Spleen (tissue), 11 donors: ENCODE results near the gene INPP4B. TPM values are rescaled to one million over a fixed set of nuclear protein-coding genes. Genes with fewer than 3 reads are reported as not detected.

Experiments
- DNase-seq: peaks from one replicate; pipeline ENCODE4 v3.0.0-alpha.2; 2020
- H3K27ac ChIP-seq, 8 donors: fragments of 200-600 bp; sonication (generic) in 7 of 8; 1 replicate in 4 of 8; 2 replicates in 4 of 8; pipeline versions ENCODE4 v1.5.0 to v1.8.0; 2016 to 2021; ENCODE audit warnings: inconsistent platforms in 4 of 8, mild to moderate bottlenecking in 4 of 8, moderate library complexity in 1 of 8
- H3K27me3 ChIP-seq, 7 donors: fragments of 200-600 bp; sonication (generic) in 6 of 7; replicated peaks in 1 of 7; 1 replicate in 4 of 7; 2 replicates in 3 of 7; pipeline versions ENCODE4 v1.5.0 to v1.8.0; 2016 to 2021; ENCODE audit warnings: inconsistent platforms in 3 of 7, mild to moderate bottlenecking in 1 of 7
- H3K36me3 ChIP-seq, 6 donors: fragments of 200-600 bp; sonication (generic) in 5 of 6; 1 replicate in 4 of 6; 2 replicates in 2 of 6; pipeline versions ENCODE4 v1.5.0 to v1.8.0; 2016 to 2021; ENCODE audit warnings: inconsistent platforms in 2 of 6
- H3K4me1 ChIP-seq, 6 donors: fragments of 200-600 bp; sonication (generic) in 5 of 6; 1 replicate in 3 of 6; 2 replicates in 3 of 6; pipeline versions ENCODE4 v1.5.0 to v1.8.0; 2016 to 2021; ENCODE audit warnings: inconsistent platforms in 3 of 6
- H3K4me3 ChIP-seq, 8 donors: fragments of 200-600 bp; sonication (generic) in 7 of 8; 1 replicate in 4 of 8; 2 replicates in 4 of 8; pipeline versions ENCODE4 v1.5.0 to v1.8.0; 2016 to 2021; ENCODE audit warnings: inconsistent platforms in 4 of 8, mild to moderate bottlenecking in 4 of 8, moderate library complexity in 2 of 8
- H3K9me3 ChIP-seq, 8 donors: fragments of 200-600 bp; sonication (generic) in 7 of 8; 1 replicate in 4 of 8; 2 replicates in 4 of 8; pipeline versions ENCODE4 v1.5.0 to v1.8.0; 2016 to 2021; ENCODE audit warnings: inconsistent platforms in 4 of 8
- CTCF ChIP-seq, 11 experiments: fragments of 200-600 bp in 7 of 11; fragments of 450-650 bp in 4 of 11; sonication (generic) in 4 of 11; IDR thresholded peaks in 8 of 11; conservative IDR thresholded peaks in 3 of 11; 1 replicate in 7 of 11; 2 replicates in 4 of 11; pipeline versions ENCODE4 v1.4.0 to v1.8.0; 2016 to 2021; ENCODE audit warnings: antibody characterized with exemption in 11 of 11, inconsistent platforms in 4 of 11, mild to moderate bottlenecking in 1 of 11
- POLR2A ChIP-seq, 3 donors: fragments of 450-650 bp; IDR thresholded peaks; one replicate each; pipeline ENCODE4 v1.5.1; 2017; ENCODE audit warnings: antibody characterized with exemption in 3 of 3, mild to moderate bottlenecking in 1 of 3
- POLR2AphosphoS5 ChIP-seq, 3 donors: sonication (generic); formaldehyde crosslinking; IDR thresholded peaks; one replicate each; pipeline ENCODE4 v1.5.1; 2017; ENCODE audit warnings: antibody characterized with exemption in 3 of 3
- WGBS, 5 donors: extraction: QIAGEN DNeasy Blood & Tissue Kit in 3 of 5; methylation state at CpG; one replicate each; pipeline versions ENCODE4 v1.1.5 to v1.1.7; 2013 to 2018; 5-methylcytosine and 5-hydroxymethylcytosine counted together
- intact Hi-C: fragments of 100-400 bp; cut with DNase I; formaldehyde crosslinking; loops from one replicate; pipeline ENCODE4 v1.15.0; 2023; ENCODE audit warnings: low total_unique reads
- polyA plus RNA-seq, 3 donors: library from polyadenylated mRNA; stranded (reverse); fragments of 200-250 nt; gene quantifications; one replicate each; pipeline ENCODE4 v1.2.1, GENCODE V29; 2013
- total RNA-seq, 7 donors: library from RNA; depleted of rRNA in 3 of 7; stranded (reverse); fragments of >200 nt in 3 of 7; fragmentation: NEBNext Ultra II Directional in 4 of 7; extraction: Animal tissue kit (Norgen Biotek cat#: 25700) in 4 of 7; gene quantifications; one replicate each; pipeline versions ENCODE4 v1.1.0 to v1.2.1, GENCODE V29; 2016 to 2021
- donor health status: healthy with polysubstance abuse.
- donor health status: DM: no; HTN: no; CAD: no; lungs with moderate emphysema.
- donor health status: DM: no; HTN: no; CAD: no.
- donor health status: Bipolar disorder and iron deficiency.
- donor health status: healthy.
- donor health status: DM: no; HTN: no; CAD: no.
- donor health status: DM: yes; HTN: yes; CAD: no.

Gene INPP4B
- total and polyA plus RNA-seq, 10 donors, result 0.78 to 31.6 (median 26.8) TPM

GRCh38 chr4:142365391-142365790 is 480.7 kb downstream of the INPP4B start:
- Histone ChIP-seq H3K36me3 (no peaks in the 10 kb centered on the region), H3K27me3 (no peaks in the 10 kb centered on the region), H3K27ac (no peak overlapping the region), H3K4me3 (no peak overlapping the region), H3K9me3 (no peaks in the 10 kb centered on the region), H3K4me1 (peaks cover 5 to 28% (median 12%) of the 10 kb centered on the region in 6 donors)
- intact Hi-C loops, result no loop called here
- 80 to 86% (median 83%) methylated on average over 1 of the region's 1 CpG for whole genome bisulfite sequencing, 5 donors
- DNase-seq, result no peak
- TF ChIP-seq CTCF (IDR thresholded peaks at IDR 0.05 in 8 of 11, conservative IDR thresholded peaks at IDR 0.05 in 3 of 11) (no peak), POLR2A (IDR thresholded peaks at IDR 0.05) (no peak), POLR2AphosphoS5 (IDR thresholded peaks at IDR 0.05) (no peak)

DNA sequence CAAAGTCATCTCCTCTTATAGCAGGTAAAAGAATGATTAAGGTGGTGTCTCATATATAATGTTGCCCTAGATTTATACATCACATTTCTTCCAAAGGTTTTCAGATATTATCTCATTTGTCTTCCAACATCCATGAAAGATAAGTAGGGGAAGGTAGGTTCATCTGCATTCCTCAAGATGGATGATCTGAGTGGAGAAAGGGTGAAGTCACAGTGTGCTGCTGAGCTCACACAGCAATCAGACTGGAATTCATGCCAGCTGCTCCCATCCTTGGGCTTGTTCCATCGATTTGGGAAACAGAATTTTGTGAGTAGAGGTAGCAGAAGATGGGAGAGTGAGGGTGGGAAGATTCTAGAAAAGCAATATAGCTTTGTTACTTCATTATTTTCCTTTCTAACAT is 482.4 kb downstream of the INPP4B start:
- TF ChIP-seq POLR2A (IDR thresholded peaks at IDR 0.05), result no peak
- TF ChIP-seq POLR2AphosphoS5 (IDR thresholded peaks at IDR 0.05), result no peak
- no peak for TF ChIP-seq CTCF (IDR thresholded peaks at IDR 0.05 in 8 of 11, conservative IDR thresholded peaks at IDR 0.05 in 3 of 11)
- intact Hi-C loops, result no loop called here
- Histone ChIP-seq H3K27ac (no peak overlapping the region), H3K9me3 (no peaks in the 10 kb centered on the region), H3K4me3 (no peak overlapping the region), H3K27me3 (no peaks in the 10 kb centered on the region), H3K4me1 (peaks cover 5 to 24% (median 12%) of the 10 kb centered on the region in 6 donors), H3K36me3 (no peaks in the 10 kb centered on the region)
- WGBS, 5 donors, result 62 to 87% (median 81%) methylated on average over 1 of the region's 1 CpG
- DNase-seq, result no peak

DNA sequence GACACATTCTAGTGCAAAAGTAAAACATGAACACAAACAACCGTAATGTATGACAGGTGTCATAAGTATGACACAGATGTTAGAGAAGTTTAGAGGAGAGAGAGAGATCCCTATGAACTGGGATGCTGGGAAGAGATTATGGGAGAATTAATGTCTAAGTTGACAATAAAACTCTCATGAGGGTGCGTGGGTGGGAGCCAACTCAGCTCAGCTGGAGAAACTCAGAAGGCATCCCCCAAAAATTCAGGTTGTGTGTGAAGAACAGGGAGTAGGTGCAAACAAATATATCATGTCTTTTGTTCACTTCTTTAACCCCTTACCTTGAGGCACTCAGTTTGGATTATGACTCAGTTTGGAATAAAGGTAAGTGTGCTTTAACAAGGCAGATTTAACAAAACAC is 484.1 kb downstream of the INPP4B start:
- no peaks in the 10 kb centered on the region for H3K27me3 ChIP-seq
- H3K4me3 ChIP-seq, result no peak overlapping the region
- intact Hi-C loops, result no loop called here
- H3K27ac ChIP-seq, result no peak overlapping the region
- no peak for TF ChIP-seq CTCF (IDR thresholded peaks at IDR 0.05 in 8 of 11, conservative IDR thresholded peaks at IDR 0.05 in 3 of 11)
- TF ChIP-seq POLR2A (IDR thresholded peaks at IDR 0.05), result no peak
- no peak for TF ChIP-seq POLR2AphosphoS5 (IDR thresholded peaks at IDR 0.05)
- H3K4me1 ChIP-seq, result peaks cover 0 to 12% (median under 1%) of the 10 kb centered on the region in 6 donors
- 88 to 99% (median 93%) methylated on average over 2 of the region's 2 CpGs for WGBS, 5 donors
- H3K36me3 ChIP-seq, result no peaks in the 10 kb centered on the region
- DNase-seq, result no peak
- no peaks in the 10 kb centered on the region for H3K9me3 ChIP-seq

- no peak overlapping the region for H3K27ac ChIP-seq
- intact Hi-C loops, result no loop called here
- no peaks in the 10 kb centered on the region for H3K9me3 ChIP-seq
- no peak overlapping the region for H3K4me3 ChIP-seq
- TF ChIP-seq POLR2A (IDR thresholded peaks at IDR 0.05), result no peak
- no peak for TF ChIP-seq CTCF (IDR thresholded peaks at IDR 0.05 in 8 of 11, conservative IDR thresholded peaks at IDR 0.05 in 3 of 11)
- no peak for TF ChIP-seq POLR2AphosphoS5 (IDR thresholded peaks at IDR 0.05)
- 83 to 98% (median 87%) methylated on average over 1 of the region's 1 CpG for WGBS, 5 donors
- peaks cover 2 to 18% (median 4%) of the 10 kb centered on the region in 6 donors for H3K4me1 ChIP-seq
- no peak for DNase-seq
- no peaks in the 10 kb centered on the region for H3K27me3 ChIP-seq
- no peaks in the 10 kb centered on the region for H3K36me3 ChIP-seq
These were observed 485.4 kb downstream of the INPP4B start for GRCh38 chr4:142360657-142361056.
